Hepatocyte (in vitro differentiated cells): ENCODE data around the gene DNLZ.

ENCODE experiments used
- EZH2 ChIP-seq: fragments of 200-600 bp; sonication (generic); IDR thresholded peaks from 2 replicates; pipeline ENCODE4 v1.6.1; 2016; ENCODE audit warnings: antibody characterized with exemption, mild to moderate bottlenecking, borderline replicate concordance
- EZH2phosphoT487 ChIP-seq: fragments of 200-600 bp; sonication (generic); IDR thresholded peaks from one replicate; pipeline ENCODE4 v1.6.1; 2018; ENCODE audit warnings: antibody characterized with exemption, mild to moderate bottlenecking, low read depth, moderate library complexity; ENCODE audit not compliant: unreplicated experiment, severe bottlenecking
- TF ChIP-seq, protein P1 (sequence below): fragments of 200-600 bp; sonication (generic); IDR thresholded peaks from 2 replicates; pipeline ENCODE4 v1.5.1; 2016; ENCODE audit warnings: antibody characterized with exemption, mild to moderate bottlenecking; ENCODE audit not compliant: poor library complexity

DNA sequence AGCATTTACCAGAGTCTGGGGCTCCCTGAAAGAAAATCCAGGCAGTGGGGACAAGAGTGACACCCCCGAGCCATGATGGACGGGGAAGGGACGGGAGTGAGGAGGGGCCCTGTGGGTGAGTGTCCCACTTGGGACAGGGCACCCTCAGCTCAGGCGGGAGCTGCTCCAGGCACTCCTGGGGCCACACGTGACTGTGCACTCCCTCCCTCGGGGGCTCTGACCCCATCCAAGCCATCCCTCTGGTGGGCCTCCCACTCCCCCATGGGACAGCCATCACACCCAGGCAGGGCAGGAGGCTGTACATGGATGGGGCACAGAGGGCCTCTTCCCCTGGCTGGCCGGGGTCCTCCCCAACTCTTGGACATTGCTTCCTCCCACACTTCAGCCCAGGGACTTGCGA is 12.9 kb upstream of the DNLZ start:
- TF ChIP-seq, protein P1, sequence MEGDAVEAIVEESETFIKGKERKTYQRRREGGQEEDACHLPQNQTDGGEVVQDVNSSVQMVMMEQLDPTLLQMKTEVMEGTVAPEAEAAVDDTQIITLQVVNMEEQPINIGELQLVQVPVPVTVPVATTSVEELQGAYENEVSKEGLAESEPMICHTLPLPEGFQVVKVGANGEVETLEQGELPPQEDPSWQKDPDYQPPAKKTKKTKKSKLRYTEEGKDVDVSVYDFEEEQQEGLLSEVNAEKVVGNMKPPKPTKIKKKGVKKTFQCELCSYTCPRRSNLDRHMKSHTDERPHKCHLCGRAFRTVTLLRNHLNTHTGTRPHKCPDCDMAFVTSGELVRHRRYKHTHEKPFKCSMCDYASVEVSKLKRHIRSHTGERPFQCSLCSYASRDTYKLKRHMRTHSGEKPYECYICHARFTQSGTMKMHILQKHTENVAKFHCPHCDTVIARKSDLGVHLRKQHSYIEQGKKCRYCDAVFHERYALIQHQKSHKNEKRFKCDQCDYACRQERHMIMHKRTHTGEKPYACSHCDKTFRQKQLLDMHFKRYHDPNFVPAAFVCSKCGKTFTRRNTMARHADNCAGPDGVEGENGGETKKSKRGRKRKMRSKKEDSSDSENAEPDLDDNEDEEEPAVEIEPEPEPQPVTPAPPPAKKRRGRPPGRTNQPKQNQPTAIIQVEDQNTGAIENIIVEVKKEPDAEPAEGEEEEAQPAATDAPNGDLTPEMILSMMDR, result no peak
- TF ChIP-seq EZH2phosphoT487 (no peak), EZH2 (no peak)
